ENCODE measurements around the gene FBXO10.

FBXO10 gene

GRCh38 chr9:37592108-37592951 is 16.1 kb upstream of the FBXO10 start, which contains the start of gene TOMM5:
TSS of gene TOMM5 (minus strand) at chr9:37592597. CDS start at chr9:37592532, 65 bp downstream.
- peak; percentile 84 to 90 (median 88) for DNase-seq

- no peak for DNase-seq
These were observed 11.3 kb upstream of the FBXO10 start for GRCh38 chr9:37587521-37587920.

- DNase-seq: no peak
These were observed 7.4 kb upstream of the FBXO10 start for GRCh38 chr9:37583522-37584121.

GRCh38 chr9:37582548-37583157 is 6.5 kb upstream of the FBXO10 start:
- peak in 2 of 6 experiments; percentile 16 to 26 for DNase-seq

GRCh38 chr9:37575511-37575914 is 667 bp downstream of the FBXO10 start:
- DNase-seq: no peak

- no peak for DNase-seq
These were observed 1.2 kb downstream of the FBXO10 start for GRCh38 chr9:37575001-37575400.

GRCh38 chr9:37574241-37574721 is 1.9 kb downstream of the FBXO10 start:
- no peak for DNase-seq

GRCh38 chr9:37571282-37571681 is 4.9 kb downstream of the FBXO10 start:
- DNase-seq: no peak

GRCh38 chr9:37566716-37567115 is 9.5 kb downstream of the FBXO10 start:
- DNase-seq: no peak

GRCh38 chr9:37565661-37566618 is 10.2 kb downstream of the FBXO10 start:
- no peak for DNase-seq

GRCh38 chr9:37564916-37565315 is 11.3 kb downstream of the FBXO10 start:
- no peak for DNase-seq

GRCh38 chr9:37563806-37564513 is 12.2 kb downstream of the FBXO10 start:
- DNase-seq: no peak

GRCh38 chr9:37562826-37563225 is 13.4 kb downstream of the FBXO10 start:
- DNase-seq: no peak

GRCh38 chr9:37561682-37562081 is 14.5 kb downstream of the FBXO10 start:
- no peak for DNase-seq

GRCh38 chr9:37559855-37560592 is 16.2 kb downstream of the FBXO10 start:
- no peak for DNase-seq

GRCh38 chr9:37559125-37559524 is 17.1 kb downstream of the FBXO10 start:
- no peak for DNase-seq

- no peak for DNase-seq
These were observed 20.4 kb downstream of the FBXO10 start for GRCh38 chr9:37555786-37556185.

GRCh38 chr9:37554318-37554717 is 21.9 kb downstream of the FBXO10 start:
- DNase-seq: no peak

- DNase-seq: no peak
These were observed 24.3 kb downstream of the FBXO10 start for GRCh38 chr9:37551888-37552287.

GRCh38 chr9:37551468-37551867 is 24.7 kb downstream of the FBXO10 start:
- DNase-seq: no peak

- no peak for DNase-seq
These were observed 25.4 kb downstream of the FBXO10 start for GRCh38 chr9:37550781-37551180.

Measured in stimulated activated naive CD4-positive, alpha-beta T cell (primary cell).